NK-92 treated with Interleukin-12 subunit alpha and Interleukin-12 subunit beta, amount 100 ng/mL, for 24 hours (cell line): Measurements from ENCODE around the gene PEAR1.

Source experiments
- DNase-seq: peaks from one replicate; lab custom pipeline; 2025; lab: John Stamatoyannopoulos, UW

PEAR1 gene

DNA sequence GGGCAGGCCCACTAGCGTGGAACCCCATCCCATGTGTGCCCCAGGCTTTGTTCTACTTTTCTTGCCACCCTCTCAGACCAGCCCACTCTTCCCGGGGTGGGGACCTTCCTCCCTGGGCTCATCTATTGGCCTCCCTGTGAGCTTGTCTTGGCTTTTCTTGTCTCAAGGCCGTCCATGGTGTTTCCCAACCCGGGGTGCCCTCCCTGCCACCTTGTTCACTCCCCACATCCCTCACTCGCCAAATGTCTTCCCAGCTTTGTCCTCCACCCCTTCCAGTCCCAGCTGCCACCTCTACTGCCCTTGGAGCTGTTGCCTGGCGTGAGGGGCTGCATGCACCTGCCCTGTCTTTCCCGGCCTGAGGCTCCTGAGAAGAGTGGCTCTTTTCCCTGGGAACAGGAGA is 45.3 kb downstream of the PEAR1 start:
- DNase-seq, result no peak

DNA sequence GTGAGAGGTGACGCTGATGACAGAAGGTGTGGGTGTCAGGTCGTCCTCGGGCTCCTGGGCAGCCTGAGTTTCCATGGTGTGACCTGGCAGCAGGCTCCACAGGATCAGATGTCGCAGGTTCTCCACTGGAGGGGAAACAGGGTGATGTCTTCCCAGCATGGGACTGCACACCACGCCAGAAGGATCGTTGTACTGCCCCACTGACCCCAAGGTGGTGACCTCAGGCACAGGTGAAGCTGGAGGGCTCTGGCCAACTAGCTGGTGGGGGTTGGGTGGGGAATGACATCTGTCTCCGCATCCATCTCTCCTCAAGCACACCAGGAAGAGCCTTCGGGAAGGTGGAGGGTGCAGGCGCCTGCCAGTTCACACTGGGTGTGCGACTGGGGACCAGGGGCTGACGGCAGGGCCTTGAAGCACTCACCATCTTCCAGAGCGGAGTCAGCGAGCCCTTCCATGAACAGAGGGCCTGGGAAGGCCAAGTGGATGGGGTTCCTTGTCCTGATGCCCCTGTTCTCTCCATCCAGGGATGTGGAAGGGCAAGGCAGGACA is 46.3 kb downstream of the PEAR1 start:
- DNase-seq, result no peak

DNA sequence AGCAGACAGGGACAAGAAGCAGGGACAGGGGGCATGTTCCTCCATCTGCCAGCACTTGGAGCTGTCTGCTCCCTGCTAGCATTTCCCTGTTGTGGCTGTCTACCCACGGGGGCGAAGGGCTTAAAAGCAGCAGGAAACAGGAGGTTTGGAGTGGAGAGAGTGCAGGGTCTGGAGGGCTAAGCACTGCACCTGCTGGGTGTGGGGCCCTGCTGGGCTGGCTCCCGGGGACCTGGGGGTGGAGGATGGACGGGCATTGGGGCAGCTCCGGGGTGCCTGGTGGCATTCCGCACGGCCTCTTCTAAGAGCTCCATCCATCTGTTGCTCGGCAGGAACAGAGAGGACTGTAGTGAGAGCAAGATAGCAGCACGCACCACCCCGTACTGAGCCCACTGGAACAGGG is 48.2 kb downstream of the PEAR1 start:
- DNase-seq, result no peak

DNA sequence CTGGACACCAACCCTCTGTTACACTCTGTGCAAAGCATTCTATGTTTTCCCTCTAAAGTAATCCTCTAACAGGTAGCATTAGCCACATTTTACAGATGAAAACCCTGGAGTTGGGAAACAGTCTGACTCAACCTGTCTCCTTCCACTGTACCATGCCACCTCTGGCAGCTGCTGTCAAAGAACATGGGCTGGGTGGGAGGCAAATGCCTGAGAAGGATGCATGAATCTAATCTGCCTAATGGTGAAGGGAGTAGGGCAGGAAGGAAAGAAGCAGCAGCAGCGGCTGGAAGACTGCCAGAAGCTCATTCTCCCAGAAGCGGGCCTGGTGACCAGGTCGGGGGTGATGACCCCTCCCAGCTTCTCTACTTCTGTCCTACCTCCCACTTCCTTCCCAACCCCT is 48.7 kb downstream of the PEAR1 start:
- DNase-seq, result no peak

GRCh38 chr1:156942576-156942975 is 49.1 kb downstream of the PEAR1 start:
- DNase-seq, result no peak

GRCh38 chr1:156943756-156944155 is 50.2 kb downstream of the PEAR1 start:
- DNase-seq, result no peak

GRCh38 chr1:156944268-156944667 is 50.8 kb downstream of the PEAR1 start:
- DNase-seq, result no peak

- DNase-seq, result no peak
Observed at GRCh38 chr1:156944848-156945247, 51.3 kb downstream of the PEAR1 start.

DNA sequence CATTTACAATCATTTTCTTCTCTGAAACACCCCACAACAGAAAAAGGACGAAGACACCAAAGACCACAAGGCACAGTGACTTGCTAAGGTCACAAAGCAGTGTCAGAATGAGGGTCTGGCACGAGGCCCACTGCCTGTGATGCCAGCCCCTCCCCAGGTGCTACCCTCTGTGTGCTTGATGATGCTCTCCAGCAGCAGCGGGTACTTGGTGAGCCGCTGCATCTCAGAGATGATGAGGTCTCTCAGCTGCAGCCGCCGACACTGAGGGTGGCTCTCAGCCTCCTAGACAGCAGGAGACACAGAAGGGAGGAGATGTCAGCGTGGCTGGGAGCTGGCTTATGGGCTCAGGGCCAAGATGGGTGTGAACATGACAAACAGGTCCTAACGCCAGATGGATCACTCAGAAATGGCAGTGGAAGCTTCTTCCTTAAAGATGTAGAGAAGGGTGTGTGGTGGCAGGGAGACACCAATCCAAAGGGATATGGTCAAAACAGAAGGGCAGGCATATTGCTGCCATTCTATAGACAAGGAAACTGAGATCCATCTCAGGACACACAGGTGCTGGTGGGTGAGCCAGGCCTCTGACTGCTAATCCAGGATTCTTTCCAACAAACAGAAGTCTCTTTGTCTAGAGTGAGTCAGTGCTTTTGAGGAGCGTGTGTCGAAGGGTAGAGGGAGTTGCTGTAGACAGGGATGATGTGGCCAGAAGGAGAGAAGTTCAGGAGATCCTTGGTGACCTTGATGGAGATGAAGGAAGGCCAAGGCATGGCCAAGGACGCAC is 52.6 kb downstream of the PEAR1 start:
- DNase-seq, result no peak

DNA sequence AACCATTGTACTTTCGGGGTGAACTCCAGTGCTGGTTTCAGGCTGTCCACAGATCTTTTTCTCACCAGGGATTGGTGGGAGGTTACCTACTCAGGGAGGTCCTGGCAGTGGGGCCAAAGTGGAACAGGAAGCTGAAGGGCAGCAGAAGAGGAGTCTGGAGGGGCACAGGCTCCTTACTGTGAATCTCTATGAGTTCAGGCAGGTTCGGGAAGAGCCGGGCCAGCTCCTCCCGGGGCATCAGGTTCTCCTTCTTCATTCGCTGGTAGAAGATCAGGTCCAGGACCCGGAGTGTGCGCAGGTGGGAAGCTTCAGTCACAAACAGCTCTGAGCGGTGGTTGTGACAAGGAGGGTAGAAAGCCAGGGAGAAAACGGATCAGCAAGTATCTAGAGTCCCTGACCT is 53.6 kb downstream of the PEAR1 start:
- DNase-seq, result no peak

- DNase-seq, result no peak
Observed at GRCh38 chr1:156947818-156948525, 54.5 kb downstream of the PEAR1 start.

- no peak for DNase-seq
Observed at GRCh38 chr1:156948708-156949107, 55.2 kb downstream of the PEAR1 start.

GRCh38 chr1:156949127-156949526 is 55.6 kb downstream of the PEAR1 start:
- no peak for DNase-seq

GRCh38 chr1:156951371-156951770 is 57.9 kb downstream of the PEAR1 start:
- DNase-seq, result no peak

DNA sequence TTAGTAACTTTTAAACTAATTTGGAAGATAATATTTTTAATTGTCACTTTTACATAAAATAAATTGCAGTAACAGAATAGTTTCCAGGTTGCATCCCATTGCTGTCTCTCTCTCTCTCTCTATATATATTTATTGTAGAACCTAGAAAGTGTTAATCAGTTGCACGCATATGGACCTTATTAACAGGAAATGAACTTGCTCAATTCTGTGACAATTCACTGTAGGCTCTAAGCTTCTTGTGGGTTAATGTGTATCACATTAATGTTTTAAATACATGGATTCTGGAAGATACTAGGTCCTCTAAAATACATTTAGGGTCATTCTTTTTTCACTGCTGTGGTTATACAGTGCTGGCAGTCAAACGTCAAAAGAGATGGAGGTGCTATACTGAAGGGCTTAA is 60.1 kb downstream of the PEAR1 start:
- no peak for DNase-seq

- DNase-seq, result no peak
Observed at GRCh38 chr1:156956333-156956732, 62.8 kb downstream of the PEAR1 start.

DNA sequence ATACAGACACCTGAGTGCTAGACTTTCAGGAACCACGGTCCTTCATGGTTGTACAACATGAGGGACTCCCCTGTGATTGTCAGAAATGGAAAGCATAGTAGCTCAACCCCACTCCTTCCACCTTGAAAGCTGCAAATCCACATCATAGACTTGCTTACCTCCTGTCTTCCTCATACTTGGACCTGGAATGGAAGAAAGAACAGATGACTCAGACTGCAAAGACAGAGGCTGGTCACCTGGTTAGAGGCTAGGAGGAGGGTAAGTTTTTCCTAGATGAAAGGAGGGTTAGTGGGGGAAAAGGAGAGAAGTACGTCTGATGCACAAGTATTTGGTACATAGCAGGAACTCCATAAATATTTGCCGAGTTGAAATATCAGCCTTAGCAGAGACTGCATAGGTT is 64.1 kb downstream of the PEAR1 start:
- no peak for DNase-seq

DNA sequence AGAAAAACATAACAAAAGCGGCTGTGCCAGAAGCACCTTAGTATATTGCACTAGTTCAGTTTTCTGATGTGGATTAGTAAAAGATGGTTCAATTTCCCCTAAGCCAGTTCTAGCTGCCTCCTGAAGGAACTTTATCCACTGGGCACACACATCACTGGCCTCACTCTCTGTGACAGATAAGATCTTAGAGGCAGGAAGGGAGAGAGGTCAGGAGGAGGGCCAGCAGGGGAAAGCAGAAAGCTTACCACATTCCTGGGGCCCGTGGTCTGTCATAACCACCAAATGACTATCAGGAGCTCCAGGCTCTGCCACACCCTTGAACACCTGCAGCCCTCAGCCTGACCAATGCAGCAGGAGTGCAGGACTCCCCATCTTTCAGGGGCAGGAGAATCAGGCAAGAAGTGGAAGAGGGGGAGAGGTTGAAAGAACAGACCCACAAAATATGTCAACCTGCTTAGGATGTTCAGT is 64.8 kb downstream of the PEAR1 start:
- no peak for DNase-seq

DNA sequence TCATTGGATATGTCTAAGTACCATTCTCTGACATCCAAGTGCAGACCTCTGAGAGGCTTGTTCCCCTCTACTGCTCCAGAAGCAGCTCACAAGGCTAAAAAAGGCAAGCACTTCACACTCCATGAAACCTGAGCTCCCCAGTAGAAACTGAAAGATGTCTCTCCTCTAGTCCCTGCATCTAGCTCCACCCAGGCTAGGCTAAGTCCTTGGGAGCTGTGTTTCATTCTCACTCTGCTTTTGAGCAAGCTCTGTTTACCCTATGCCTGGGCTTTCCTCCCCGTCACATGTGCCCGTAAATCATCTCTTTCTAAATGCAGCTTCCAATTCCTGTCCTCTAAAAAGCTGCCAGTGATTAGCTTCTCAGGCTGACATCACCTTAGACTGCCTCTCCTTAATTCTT is 65.9 kb downstream of the PEAR1 start:
- DNase-seq, result no peak

GRCh38 chr1:156959925-156960324 is 66.4 kb downstream of the PEAR1 start:
- no peak for DNase-seq

DNA sequence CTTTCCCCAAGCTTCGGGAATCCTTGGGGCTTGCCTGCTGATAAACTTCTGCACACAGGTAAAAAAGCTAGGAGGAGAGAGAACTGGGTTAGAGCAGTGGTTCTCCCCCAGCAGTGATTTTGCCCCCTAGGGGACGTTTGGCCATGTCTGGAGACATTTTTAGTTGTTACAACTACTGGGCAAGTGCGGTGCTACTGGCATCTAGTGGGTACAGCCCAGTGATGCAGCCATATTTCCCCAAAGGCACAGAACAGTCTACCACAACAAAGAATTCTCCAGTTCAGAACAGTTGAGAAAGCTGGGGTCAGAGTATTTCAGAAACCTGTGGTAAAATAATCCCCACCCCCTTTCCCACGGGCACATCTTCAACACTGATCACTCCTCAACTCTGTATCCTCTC is 68.2 kb downstream of the PEAR1 start:
- DNase-seq, result peak; percentile 40

- DNase-seq, result no peak
Observed at GRCh38 chr1:156963621-156964020, 70.1 kb downstream of the PEAR1 start.

DNA sequence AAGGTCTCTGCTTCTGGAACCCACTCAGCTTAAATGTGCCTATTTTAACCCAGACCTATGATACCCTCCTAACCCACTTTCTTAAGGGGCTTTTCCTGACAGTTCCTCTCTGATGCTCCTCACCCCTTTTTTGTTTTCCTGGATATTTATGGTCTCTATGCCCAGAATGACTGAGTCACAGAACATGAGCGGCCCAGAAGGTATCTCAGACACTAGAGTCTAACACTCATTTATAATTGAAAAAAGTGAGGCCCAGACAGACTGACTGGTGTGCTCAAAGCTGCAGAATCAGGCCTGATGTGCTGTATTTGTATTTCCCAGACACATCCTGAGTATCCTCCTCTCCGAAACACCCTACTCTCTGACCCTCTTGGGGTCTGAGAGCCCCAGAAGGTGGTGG is 70.9 kb downstream of the PEAR1 start:
- no peak for DNase-seq
